HEK293 (cell line): ENCODE data around the gene SAMHD1.

Experiments
- CTCF ChIA-PET: fragments of 350-600 bp; formaldehyde crosslinking; extraction: SDS; loops from one replicate; lab custom pipeline; 2021; ENCODE audit warnings: antibody characterized with exemption; lab: Yijun Ruan, JAX
- POLR2A ChIA-PET: fragments of 300-600 bp; formaldehyde crosslinking; extraction: SDS; loops from one replicate; lab custom pipeline; 2020; ENCODE audit warnings: antibody characterized with exemption, inconsistent platforms; lab: Yijun Ruan, JAX
- H3K27ac ChIP-seq: fragments of 200-500 bp; sonication (Bioruptor generic); 2 replicates; pipeline ENCODE4 v1.5.1; 2014; ENCODE audit warnings: low read depth, low read length, control low read depth, inconsistent platforms; ENCODE audit errors: extremely low read depth
- H3K36me3 ChIP-seq, 2 experiments: fragments of 200-500 bp in 1 of 2; sonication (Bioruptor generic) in 1 of 2; 1 replicate in 1 of 2; 2 replicates in 1 of 2; pipeline ENCODE4 v1.5.1; 2014 to 2017; ENCODE audit warnings: inconsistent platforms in 2 of 2, low read length in 2 of 2; ENCODE audit not compliant: control insufficient read depth in 2 of 2, insufficient read depth in 1 of 2
- H3K4me1 ChIP-seq: fragments of 200-500 bp; sonication (Bioruptor generic); 2 replicates; pipeline ENCODE4 v1.5.1; 2014; ENCODE audit warnings: mild to moderate bottlenecking, low read length, inconsistent platforms; ENCODE audit not compliant: control insufficient read depth, insufficient read depth
- H3K4me3 ChIP-seq: 2 replicates; pipeline ENCODE4 v1.5.1; 2011; ENCODE audit warnings: low read depth, mild to moderate bottlenecking, control low read depth, low read length, moderate library complexity
- H3K9me3 ChIP-seq: fragments of 200-500 bp; sonication (Bioruptor generic); 2 replicates; pipeline ENCODE4 v1.5.1; 2014; ENCODE audit warnings: low read depth, low read length, inconsistent platforms; ENCODE audit not compliant: control insufficient read depth, insufficient read depth
- EGR2 ChIP-seq: fragments of 450-650 bp; formaldehyde crosslinking; IDR thresholded peaks from 2 replicates; pipeline ENCODE4 v1.5.1; 2016; ENCODE audit warnings: low read depth, missing biosample characterization, missing genetic modification characterization
- GLI2 ChIP-seq: fragments of 450-650 bp; formaldehyde crosslinking; IDR thresholded peaks from 2 replicates; pipeline ENCODE4; 2017; ENCODE audit warnings: missing biosample characterization, missing genetic modification characterization, low read depth, borderline replicate concordance
- GLIS1 ChIP-seq: fragments of 450-650 bp; formaldehyde crosslinking; IDR thresholded peaks from 2 replicates; pipeline ENCODE4 v1.5.1; 2016; ENCODE audit warnings: missing biosample characterization, missing genetic modification characterization
- HOXD13 ChIP-seq: sonication (generic); formaldehyde crosslinking; IDR thresholded peaks from 2 replicates; pipeline ENCODE4 v1.8.0; 2022; ENCODE audit warnings: missing genetic modification reagents, borderline replicate concordance
- KLF1 ChIP-seq: fragments of 450-650 bp; formaldehyde crosslinking; IDR thresholded peaks from 2 replicates; pipeline ENCODE4 v1.5.1; 2016; ENCODE audit warnings: missing biosample characterization, missing genetic modification characterization
- KLF16 ChIP-seq: fragments of 450-650 bp; formaldehyde crosslinking; IDR thresholded peaks from 2 replicates; pipeline ENCODE4 v1.5.1; 2017; ENCODE audit warnings: missing biosample characterization, missing genetic modification characterization
- PRDM1 ChIP-seq: fragments of 450-650 bp; formaldehyde crosslinking; IDR thresholded peaks from 2 replicates; pipeline ENCODE4; 2016; ENCODE audit warnings: missing biosample characterization, missing genetic modification characterization
- SCRT2 ChIP-seq: fragments of 450-650 bp; formaldehyde crosslinking; IDR thresholded peaks from 2 replicates; pipeline ENCODE4 v1.5.1; 2016; ENCODE audit warnings: missing biosample characterization, missing genetic modification characterization
- SETDB1 ChIP-seq: IDR thresholded peaks from one replicate; pipeline ENCODE4 v1.6.1; 2017; ENCODE audit warnings: mild to moderate bottlenecking, low read length, moderate library complexity, mixed read lengths; ENCODE audit not compliant: insufficient read length
- SP2 ChIP-seq: fragments of 450-650 bp; formaldehyde crosslinking; IDR thresholded peaks from 2 replicates; pipeline ENCODE4 v1.5.1; 2016; ENCODE audit warnings: missing biosample characterization, missing genetic modification characterization
- ZBTB21 ChIP-seq: fragments of 450-650 bp; formaldehyde crosslinking; IDR thresholded peaks from 2 replicates; pipeline ENCODE4 v1.5.1; 2017; ENCODE audit warnings: missing biosample characterization, missing genetic modification characterization
- ZIC2 ChIP-seq: fragments of 450-650 bp; formaldehyde crosslinking; IDR thresholded peaks from 2 replicates; pipeline ENCODE4 v1.5.1; 2016; ENCODE audit warnings: missing biosample characterization, missing genetic modification characterization
- ZNF146 ChIP-seq: fragments of 450-650 bp; formaldehyde crosslinking; IDR thresholded peaks from 2 replicates; pipeline ENCODE4 v1.5.1; 2016; ENCODE audit warnings: missing biosample characterization, missing genetic modification characterization
- ZNF19 ChIP-seq: fragments of 450-650 bp; formaldehyde crosslinking; IDR thresholded peaks from 2 replicates; pipeline ENCODE4; 2016; ENCODE audit warnings: missing biosample characterization, missing genetic modification characterization, low read depth
- ZNF202 ChIP-seq: fragments of 450-650 bp; formaldehyde crosslinking; IDR thresholded peaks from 2 replicates; pipeline ENCODE4 v1.5.1; 2016; ENCODE audit warnings: missing biosample characterization, missing genetic modification characterization, borderline replicate concordance
- ZNF266 ChIP-seq: fragments of 450-650 bp; formaldehyde crosslinking; IDR thresholded peaks from 2 replicates; pipeline ENCODE4 v1.5.1; 2016; ENCODE audit warnings: missing biosample characterization, missing genetic modification characterization, low read depth
- ZNF311 ChIP-seq: fragments of 450-650 bp; formaldehyde crosslinking; IDR thresholded peaks from 2 replicates; pipeline ENCODE4 v1.5.1; 2017; ENCODE audit warnings: missing biosample characterization, missing genetic modification characterization, borderline replicate concordance
- ZNF558 ChIP-seq: fragments of 450-650 bp; formaldehyde crosslinking; IDR thresholded peaks from 2 replicates; pipeline ENCODE4 v1.5.1; 2016; ENCODE audit warnings: missing biosample characterization, missing genetic modification characterization
- ZNF677 ChIP-seq: fragments of 450-650 bp; IDR thresholded peaks from 2 replicates; pipeline ENCODE4 v1.5.0; 2018; ENCODE audit warnings: missing biosample characterization, mild to moderate bottlenecking, missing genetic modification characterization, moderate library complexity
- ZNF701 ChIP-seq: fragments of 450-650 bp; formaldehyde crosslinking; IDR thresholded peaks from 2 replicates; pipeline ENCODE4 v1.5.1; 2016; ENCODE audit warnings: missing biosample characterization, missing genetic modification characterization
- ZNF704 ChIP-seq: fragments of 450-650 bp; formaldehyde crosslinking; IDR thresholded peaks from 2 replicates; pipeline ENCODE4 v1.5.1; 2016; ENCODE audit warnings: missing biosample characterization, missing genetic modification characterization
- ZNF76 ChIP-seq: fragments of 450-650 bp; formaldehyde crosslinking; IDR thresholded peaks from 2 replicates; pipeline ENCODE4; 2016; ENCODE audit warnings: low read depth, missing biosample characterization, missing genetic modification characterization, borderline replicate concordance
- ZNF776 ChIP-seq: fragments of 450-650 bp; formaldehyde crosslinking; IDR thresholded peaks from 2 replicates; pipeline ENCODE4 v1.5.0; 2017; ENCODE audit warnings: missing biosample characterization, missing genetic modification characterization, borderline replicate concordance
- ZNF777 ChIP-seq: fragments of 450-650 bp; formaldehyde crosslinking; IDR thresholded peaks from 2 replicates; pipeline ENCODE4 v1.5.1; 2017; ENCODE audit warnings: missing biosample characterization, missing genetic modification characterization, borderline replicate concordance
- ZNF785 ChIP-seq: fragments of 450-650 bp; formaldehyde crosslinking; IDR thresholded peaks from 2 replicates; pipeline ENCODE4 v1.5.1; 2016; ENCODE audit warnings: missing biosample characterization, missing genetic modification characterization
- ZNF791 ChIP-seq: fragments of 450-650 bp; formaldehyde crosslinking; IDR thresholded peaks from 2 replicates; pipeline ENCODE4 v1.5.1; 2016; ENCODE audit warnings: missing biosample characterization, missing genetic modification characterization
- ZNF830 ChIP-seq: fragments of 450-650 bp; IDR thresholded peaks from 2 replicates; pipeline ENCODE4 v1.5.0; 2018; ENCODE audit warnings: missing biosample characterization, missing genetic modification characterization, low read depth, mild to moderate bottlenecking, moderate library complexity
- TF ChIP-seq, protein P1 (sequence below): fragments of 450-650 bp; formaldehyde crosslinking; IDR thresholded peaks from 2 replicates; pipeline ENCODE4 v1.5.1; 2016; ENCODE audit warnings: missing biosample characterization, missing genetic modification characterization
- TF ChIP-seq, protein P2 (sequence below): sonication (generic); formaldehyde crosslinking; IDR thresholded peaks from 2 replicates; pipeline ENCODE4 v1.8.1; 2022; ENCODE audit warnings: mild to moderate bottlenecking, moderate library complexity, missing genetic modification reagents
- TF ChIP-seq, protein P3 (sequence below): fragments of 450-650 bp; formaldehyde crosslinking; IDR thresholded peaks from 2 replicates; pipeline ENCODE4 v1.5.1; 2017; ENCODE audit warnings: missing biosample characterization, missing genetic modification characterization

The SAMHD1 gene

DNA sequence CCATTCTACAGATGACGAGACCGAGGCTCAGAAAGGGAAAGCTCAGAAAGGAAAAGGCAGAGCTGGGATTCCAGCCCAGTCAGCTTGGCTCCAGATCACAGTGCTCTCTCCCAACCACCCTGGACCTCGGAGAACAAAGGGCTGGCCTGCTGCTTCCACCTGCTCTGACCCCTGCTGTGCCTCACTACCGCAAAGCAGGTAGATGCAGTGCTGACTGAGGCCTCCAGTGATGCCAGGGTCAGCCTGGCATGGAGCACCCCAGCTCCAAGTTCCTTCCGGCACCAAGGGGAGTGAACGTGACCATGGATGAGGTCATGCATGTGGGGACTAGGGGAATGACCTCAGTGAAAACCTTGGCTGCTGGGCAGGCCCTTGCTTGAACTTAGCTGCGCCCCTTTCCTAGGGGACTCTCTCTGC lies 96.3 kb downstream of the SAMHD1 start (continued):
- no peak for TF ChIP-seq ZNF558 (tag by site-specific recombination)
- peak; percentile 55 for TF ChIP-seq ZIC2 (tag by site-specific recombination)
- no peak for TF ChIP-seq ZNF19
- TF ChIP-seq ZNF777 (tag by site-specific recombination), result no peak
- no peak for TF ChIP-seq ZNF830 (tag by site-specific recombination)
- TF ChIP-seq, protein P1, sequence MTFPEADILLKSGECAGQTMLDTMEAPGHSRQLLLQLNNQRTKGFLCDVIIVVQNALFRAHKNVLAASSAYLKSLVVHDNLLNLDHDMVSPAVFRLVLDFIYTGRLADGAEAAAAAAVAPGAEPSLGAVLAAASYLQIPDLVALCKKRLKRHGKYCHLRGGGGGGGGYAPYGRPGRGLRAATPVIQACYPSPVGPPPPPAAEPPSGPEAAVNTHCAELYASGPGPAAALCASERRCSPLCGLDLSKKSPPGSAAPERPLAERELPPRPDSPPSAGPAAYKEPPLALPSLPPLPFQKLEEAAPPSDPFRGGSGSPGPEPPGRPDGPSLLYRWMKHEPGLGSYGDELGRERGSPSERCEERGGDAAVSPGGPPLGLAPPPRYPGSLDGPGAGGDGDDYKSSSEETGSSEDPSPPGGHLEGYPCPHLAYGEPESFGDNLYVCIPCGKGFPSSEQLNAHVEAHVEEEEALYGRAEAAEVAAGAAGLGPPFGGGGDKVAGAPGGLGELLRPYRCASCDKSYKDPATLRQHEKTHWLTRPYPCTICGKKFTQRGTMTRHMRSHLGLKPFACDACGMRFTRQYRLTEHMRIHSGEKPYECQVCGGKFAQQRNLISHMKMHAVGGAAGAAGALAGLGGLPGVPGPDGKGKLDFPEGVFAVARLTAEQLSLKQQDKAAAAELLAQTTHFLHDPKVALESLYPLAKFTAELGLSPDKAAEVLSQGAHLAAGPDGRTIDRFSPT (tag by site-specific recombination), result peak; percentile 57
- TF ChIP-seq ZNF677 (tag by site-specific recombination), result no peak
- TF ChIP-seq, protein P2, sequence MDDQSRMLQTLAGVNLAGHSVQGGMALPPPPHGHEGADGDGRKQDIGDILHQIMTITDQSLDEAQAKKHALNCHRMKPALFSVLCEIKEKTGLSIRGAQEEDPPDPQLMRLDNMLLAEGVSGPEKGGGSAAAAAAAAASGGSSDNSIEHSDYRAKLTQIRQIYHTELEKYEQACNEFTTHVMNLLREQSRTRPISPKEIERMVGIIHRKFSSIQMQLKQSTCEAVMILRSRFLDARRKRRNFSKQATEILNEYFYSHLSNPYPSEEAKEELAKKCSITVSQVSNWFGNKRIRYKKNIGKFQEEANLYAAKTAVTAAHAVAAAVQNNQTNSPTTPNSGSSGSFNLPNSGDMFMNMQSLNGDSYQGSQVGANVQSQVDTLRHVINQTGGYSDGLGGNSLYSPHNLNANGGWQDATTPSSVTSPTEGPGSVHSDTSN (CRISPR knock-in tag), result no peak
- no peak for TF ChIP-seq ZNF76 (tag by site-specific recombination)
- no peak for TF ChIP-seq ZNF146 (tag by site-specific recombination)
- TF ChIP-seq, protein P3, sequence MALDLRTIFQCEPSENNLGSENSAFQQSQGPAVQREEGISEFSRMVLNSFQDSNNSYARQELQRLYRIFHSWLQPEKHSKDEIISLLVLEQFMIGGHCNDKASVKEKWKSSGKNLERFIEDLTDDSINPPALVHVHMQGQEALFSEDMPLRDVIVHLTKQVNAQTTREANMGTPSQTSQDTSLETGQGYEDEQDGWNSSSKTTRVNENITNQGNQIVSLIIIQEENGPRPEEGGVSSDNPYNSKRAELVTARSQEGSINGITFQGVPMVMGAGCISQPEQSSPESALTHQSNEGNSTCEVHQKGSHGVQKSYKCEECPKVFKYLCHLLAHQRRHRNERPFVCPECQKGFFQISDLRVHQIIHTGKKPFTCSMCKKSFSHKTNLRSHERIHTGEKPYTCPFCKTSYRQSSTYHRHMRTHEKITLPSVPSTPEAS, result no peak
- no peak for TF ChIP-seq ZNF776
- no peak for TF ChIP-seq SP2 (tag by site-specific recombination)
- TF ChIP-seq ZBTB21, result no peak
- TF ChIP-seq ZNF311, result no peak
- TF ChIP-seq PRDM1 (tag by site-specific recombination), result peak; percentile 35; the same call in 1 of the 2 replicates

DNA sequence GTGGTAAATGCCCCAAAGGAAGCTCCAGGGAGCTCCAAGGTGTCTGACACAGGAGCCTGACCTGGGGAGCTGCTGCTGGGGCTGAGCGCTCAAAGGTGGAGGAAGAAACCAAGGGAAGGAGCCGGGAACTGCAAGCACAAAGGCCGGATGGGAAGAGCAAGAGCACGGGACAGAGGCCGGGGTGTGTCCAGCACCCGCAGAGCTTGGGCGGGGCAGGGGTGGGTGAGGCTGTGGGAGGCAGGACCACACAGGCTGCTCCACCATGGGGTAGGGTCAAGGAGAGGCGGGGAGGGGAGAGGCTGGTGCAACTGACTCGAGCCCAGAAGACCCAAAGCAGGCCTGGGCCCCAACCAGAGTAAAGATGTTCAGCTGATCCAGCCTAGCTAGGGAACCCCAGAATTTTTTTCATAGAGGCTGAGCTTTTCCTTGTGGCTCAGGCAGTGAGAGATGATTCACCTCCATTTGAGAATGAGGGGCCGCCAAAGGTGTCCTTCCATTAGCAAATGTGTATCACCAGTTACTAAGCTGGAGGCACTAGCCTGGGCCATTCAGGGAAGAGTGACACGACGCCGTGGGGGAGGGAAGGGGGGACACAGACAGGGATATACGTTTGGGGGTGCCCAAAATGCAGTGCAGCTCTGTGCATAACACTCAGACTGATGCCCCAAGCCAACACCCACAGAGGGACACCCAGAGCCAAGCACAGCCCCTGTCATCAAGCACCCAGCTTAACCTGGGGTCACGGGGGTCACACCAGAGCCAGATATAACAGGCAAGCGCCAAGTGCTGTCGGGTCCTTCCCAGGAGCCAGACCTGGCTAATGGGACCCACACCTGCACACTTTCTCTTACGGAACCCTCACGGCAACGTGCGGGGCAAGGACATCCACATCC lies 96.9 kb downstream of the SAMHD1 start:
- CTCF ChIA-PET, result interaction anchor here (1.0 to 1.2 kb wide), 4 partner anchors 9 to 46 kb away, joined by 3 to 5 read pairs (median 4); no protein-coding TSS in a partner anchor
- Histone ChIP-seq H3K4me1 (no peaks in the 10 kb centered on the region), H3K4me3 (no peak overlapping the region)
- no peak for TF ChIP-seq ZNF266 (tag by site-specific recombination)
- TF ChIP-seq ZNF76 (tag by site-specific recombination), result no peak
- no peak for TF ChIP-seq ZNF704 (tag by site-specific recombination)
- peak; percentile 63 for TF ChIP-seq EGR2 (tag by site-specific recombination)
- TF ChIP-seq, protein P3, result no peak
- no peak for TF ChIP-seq KLF16 (tag by site-specific recombination)
- TF ChIP-seq SETDB1, result no peak
- TF ChIP-seq GLI2, result no peak
- peak; percentile 33; the same call in 1 of the 2 replicates for TF ChIP-seq GLIS1 (tag by site-specific recombination)
- TF ChIP-seq KLF1 (tag by site-specific recombination), result peak; percentile 99
- no peak for TF ChIP-seq HOXD13 (CRISPR knock-in tag)
- TF ChIP-seq ZNF785 (tag by site-specific recombination), result no peak
- no peak for TF ChIP-seq ZNF791 (tag by site-specific recombination)
- TF ChIP-seq ZIC2 (tag by site-specific recombination), result 0 out of 2 replicates have a peak, but pooled peaks have one; percentile 23
- TF ChIP-seq ZNF202, result no peak
- no peak for TF ChIP-seq ZNF701
- no peak for TF ChIP-seq SCRT2 (tag by site-specific recombination)
- no peak for TF ChIP-seq PRDM1 (tag by site-specific recombination)

More for the DNA sequence above, 96.9 kb downstream of the SAMHD1 start:
- no peak overlapping the region for H3K27ac ChIP-seq
- POLR2A ChIA-PET, result interaction anchor here (0.6 to 1.8 kb wide), 3 partner anchors 9 to 95 kb away, joined by 3 to 7 read pairs (median 4); no protein-coding TSS in a partner anchor
- H3K9me3 ChIP-seq, result no peaks in the 10 kb centered on the region
- peaks cover 0 to 18% of the 10 kb centered on the region in 2 experiments; a peak in 2 of 3 replicates for H3K36me3 ChIP-seq
